ENCODE results near the gene DCD.

Gene DCD

GRCh38 chr12:54596526-54596946, 51.6 kb downstream of the DCD start:
- Mint-ChIP-seq H3K27me3 (ENCODE audit: low read depth) (peaks cover 8% of the 10 kb centered on the region), H3K9me3 (no peaks in the 10 kb centered on the region), H3K4me3 (no peak overlapping the region), H3K36me3 (ENCODE audit: low read depth) (no peaks in the 10 kb centered on the region), H3K4me1 (peaks cover 5% of the 10 kb centered on the region), H3K27ac (peak overlapping the region in 2 of 3 experiments; percentile 17 to 53)
- peak; percentile 76 to 78 (median 76) for TF ChIP-seq CTCF (IDR thresholded peaks at IDR 0.05; ENCODE audit: unreplicated experiment in 3 of 3)

GRCh38 chr12:54595471-54595870, 52.7 kb downstream of the DCD start:
- Mint-ChIP-seq H3K4me3 (no peak overlapping the region), H3K36me3 (ENCODE audit: low read depth) (no peaks in the 10 kb centered on the region), H3K9me3 (no peaks in the 10 kb centered on the region), H3K4me1 (peaks cover 14% of the 10 kb centered on the region), H3K27ac (no peak overlapping the region), H3K27me3 (ENCODE audit: low read depth) (peaks cover 16% of the 10 kb centered on the region)
- TF ChIP-seq CTCF (IDR thresholded peaks at IDR 0.05; ENCODE audit: unreplicated experiment in 3 of 3) = no peak
